GM20431 (cell line): ENCODE measurements around the gene OLA1.

Source experiments
- in situ Hi-C: fragments of 300-500 bp; cut with MseI, MboI; formaldehyde crosslinking; loops from one replicate; pipeline ENCODE4 v1.15.0; 2020; ENCODE audit warnings: low sequenced_read_pairs; ENCODE audit not compliant: unreplicated experiment

OLA1 gene

DNA sequence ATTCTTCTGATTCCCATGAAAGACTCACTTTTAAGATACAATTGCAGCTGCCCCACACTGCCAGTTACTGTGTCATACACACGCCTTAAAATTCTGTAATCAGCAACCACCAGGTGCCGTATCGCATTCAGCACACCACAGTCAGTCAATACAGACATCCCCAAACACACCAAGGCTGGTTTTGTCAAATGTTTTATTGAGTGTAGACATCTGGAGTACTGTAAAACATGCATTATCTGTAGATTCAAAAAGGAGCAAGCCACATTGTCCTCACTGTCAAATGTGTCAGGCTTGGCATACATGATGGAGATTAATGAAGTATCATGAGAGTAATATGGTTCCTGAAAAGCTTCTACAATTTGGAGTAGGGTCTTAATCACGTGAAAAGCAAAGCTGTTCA lies 173.5 kb downstream of the OLA1 start:
- in situ Hi-C loops = no loop called here

GRCh38 chr2:174072857-174073256 lies 175.5 kb downstream of the OLA1 start:
- in situ Hi-C loops = no loop called here

GRCh38 chr2:174072069-174072468 lies 176.3 kb downstream of the OLA1 start:
- in situ Hi-C loops = no loop called here

DNA sequence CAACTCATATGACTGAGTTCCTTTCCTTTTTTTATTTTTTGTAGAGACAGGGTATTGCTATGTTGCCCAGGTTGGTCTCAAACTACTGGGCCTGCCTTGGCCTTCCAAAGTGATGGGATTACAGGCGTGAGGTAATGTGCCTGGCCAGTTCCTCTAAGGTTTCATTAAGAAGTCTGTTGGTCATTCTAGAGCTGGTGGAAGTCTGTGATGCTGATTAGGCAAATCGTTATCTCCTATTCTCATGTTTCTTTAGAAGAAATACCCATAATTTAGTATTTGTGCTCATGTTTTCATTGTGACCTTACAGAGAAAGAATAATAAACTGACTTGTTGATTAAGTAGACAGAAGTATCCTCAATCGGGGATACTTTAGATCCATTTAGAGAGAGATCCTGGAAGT lies 177.0 kb downstream of the OLA1 start:
- in situ Hi-C loops = no loop called here

DNA sequence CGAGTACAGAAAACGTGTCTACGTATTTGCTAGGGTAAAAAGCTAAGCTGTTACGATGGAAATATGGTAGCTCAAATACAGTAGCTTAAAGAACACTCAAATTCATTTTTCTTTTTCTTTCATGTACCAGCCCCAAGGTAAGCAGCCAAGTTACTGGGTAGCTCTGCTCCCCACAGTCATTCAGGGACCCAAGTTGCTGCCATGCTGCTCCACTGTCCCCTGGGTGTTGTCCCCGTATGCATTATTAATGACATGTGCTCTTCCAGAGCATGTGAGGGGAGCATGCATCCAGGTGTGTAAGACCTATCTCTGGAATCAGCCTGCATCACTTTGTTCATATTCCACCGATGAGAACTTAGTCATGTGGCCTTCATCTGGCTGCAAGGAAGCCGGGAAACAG lies 178.1 kb downstream of the OLA1 start:
- in situ Hi-C loops = no loop called here

GRCh38 chr2:174067815-174068214 lies 180.5 kb downstream of the OLA1 start:
- in situ Hi-C loops = no loop called here

DNA sequence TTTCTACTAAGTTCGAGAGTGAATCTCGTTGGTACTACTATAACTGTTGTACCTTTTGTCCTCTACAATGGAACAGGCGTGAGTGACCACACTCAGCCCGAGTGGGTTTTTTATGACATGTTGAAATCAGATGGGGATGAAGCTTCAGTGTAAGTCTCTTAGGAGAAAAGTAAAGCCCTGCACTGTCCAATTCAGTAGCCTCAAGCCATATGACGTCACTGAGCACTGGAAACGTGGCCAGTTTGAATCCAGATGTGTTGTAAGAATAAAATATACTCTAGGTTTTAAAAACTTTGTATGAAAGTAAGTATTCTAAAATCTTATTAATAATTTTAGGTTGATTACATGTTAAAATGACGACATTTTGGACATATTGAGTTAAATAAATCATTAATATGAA lies 181.5 kb downstream of the OLA1 start:
- in situ Hi-C loops = no loop called here

GRCh38 chr2:174063492-174064092 lies 184.7 kb downstream of the OLA1 start:
- in situ Hi-C loops = no loop called here

DNA sequence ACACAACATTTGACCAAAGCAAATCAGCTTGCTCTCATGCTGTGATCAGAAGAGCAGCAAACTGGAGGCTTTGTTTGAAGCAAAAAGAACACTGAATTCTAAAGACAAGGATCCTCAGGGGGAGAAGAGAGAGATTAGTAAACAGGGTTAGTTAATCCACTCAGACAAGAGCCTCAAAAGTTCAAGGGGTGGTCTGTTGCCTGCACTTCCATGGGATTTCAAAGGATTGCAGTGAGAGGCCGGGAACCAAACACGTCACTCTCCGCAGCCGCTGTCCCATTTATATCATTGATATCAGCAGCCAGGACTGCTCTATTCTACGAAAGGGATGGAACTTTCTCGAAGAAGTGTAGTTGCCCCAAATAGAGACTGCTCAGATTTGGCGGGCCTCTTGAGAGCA lies 185.4 kb downstream of the OLA1 start:
- in situ Hi-C loops = no loop called here

DNA sequence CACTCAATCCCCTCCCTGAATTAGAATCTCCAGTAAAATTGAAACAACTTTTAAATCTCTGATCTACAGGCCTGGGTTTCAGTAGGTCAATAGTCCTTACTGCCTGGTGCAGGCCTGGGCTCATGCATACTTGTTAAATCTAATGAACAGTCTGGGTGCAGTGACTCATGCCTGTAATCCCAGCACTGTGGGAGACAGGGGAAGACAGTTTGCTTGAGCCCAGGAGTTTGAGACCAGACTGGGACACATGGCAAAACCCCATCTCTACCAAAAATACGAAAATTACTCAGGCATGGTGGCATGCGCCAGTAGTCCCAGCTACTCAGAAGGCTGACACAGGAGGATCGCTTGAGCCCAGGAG lies 188.5 kb downstream of the OLA1 start:
- in situ Hi-C loops = no loop called here

DNA sequence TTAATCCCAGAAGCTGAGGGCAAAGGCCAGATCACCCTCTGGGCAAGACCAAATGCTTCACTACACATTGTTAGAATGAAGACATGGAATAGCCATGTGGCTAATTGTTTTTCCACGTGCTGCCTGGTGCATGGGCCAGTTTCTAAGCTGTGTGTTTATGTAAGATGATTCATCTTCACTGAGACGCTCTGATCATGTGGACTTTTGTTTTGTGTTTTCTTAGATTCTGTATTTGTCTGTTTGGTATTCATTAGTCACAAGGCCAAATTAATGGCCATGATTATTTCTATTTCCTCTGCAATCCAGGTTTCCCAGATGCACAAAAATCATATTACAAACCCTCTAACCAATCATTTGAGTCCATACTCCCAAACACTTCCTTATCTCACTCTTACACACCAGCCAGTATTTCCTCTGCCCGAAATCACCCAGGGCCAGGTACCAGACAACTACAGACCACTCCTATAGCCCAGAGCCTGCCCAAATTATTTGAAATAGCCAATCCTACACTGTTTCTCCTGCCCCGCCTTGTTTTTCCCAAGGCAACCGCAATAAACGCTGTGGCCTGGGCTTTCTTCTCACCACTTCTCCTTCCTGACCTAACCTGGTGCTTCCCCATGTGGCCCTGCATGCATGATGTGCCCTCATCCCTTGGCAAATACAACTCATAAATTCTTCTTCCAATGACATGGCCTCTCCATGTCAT lies 189.0 kb downstream of the OLA1 start:
- in situ Hi-C loops = no loop called here

DNA sequence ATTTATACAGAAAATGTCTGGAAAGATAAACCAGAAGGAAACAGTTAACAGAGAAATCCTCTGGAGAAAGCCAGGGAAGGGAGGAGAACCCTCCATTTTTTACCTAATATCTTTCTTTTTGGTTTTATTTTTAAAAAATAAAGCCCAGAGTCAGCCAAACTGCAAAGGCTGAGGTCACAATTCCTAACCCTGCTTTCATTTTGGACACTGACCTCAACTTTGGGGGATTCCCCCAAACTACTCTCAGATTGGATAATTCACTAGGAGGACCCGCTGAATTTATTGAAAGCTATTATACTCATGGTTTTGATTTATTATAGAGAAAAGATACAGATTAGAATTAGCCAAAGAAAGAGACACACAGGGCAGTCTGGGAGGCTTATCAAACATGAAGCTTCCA lies 189.9 kb downstream of the OLA1 start:
- in situ Hi-C loops = no loop called here

DNA sequence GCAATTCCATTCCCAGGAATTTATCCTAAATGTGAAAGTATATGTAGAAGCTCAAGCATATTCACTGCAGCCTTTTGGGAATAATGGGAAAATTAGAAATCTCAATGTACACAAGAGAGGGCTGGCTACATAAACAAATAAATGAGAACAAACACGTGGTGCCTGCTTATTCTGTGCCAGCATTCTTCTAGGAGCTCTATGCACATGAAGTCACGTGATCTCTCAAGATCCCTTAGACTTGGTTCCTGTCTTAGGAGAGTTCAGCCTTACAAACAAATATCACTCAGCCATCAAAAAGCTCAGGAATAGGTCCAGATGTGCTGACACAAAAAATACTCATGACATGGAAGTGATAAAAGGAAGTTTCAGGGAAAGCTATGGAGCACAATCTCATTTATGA lies 190.3 kb downstream of the OLA1 start:
- in situ Hi-C loops = no loop called here

- in situ Hi-C loops = no loop called here
Measured at GRCh38 chr2:174054926-174055325, 193.4 kb downstream of the OLA1 start.

- in situ Hi-C loops = no loop called here
Measured at GRCh38 chr2:174053355-174054151, 194.8 kb downstream of the OLA1 start.

- in situ Hi-C loops = no loop called here
Measured at GRCh38 chr2:174052584-174052976, 195.8 kb downstream of the OLA1 start.

DNA sequence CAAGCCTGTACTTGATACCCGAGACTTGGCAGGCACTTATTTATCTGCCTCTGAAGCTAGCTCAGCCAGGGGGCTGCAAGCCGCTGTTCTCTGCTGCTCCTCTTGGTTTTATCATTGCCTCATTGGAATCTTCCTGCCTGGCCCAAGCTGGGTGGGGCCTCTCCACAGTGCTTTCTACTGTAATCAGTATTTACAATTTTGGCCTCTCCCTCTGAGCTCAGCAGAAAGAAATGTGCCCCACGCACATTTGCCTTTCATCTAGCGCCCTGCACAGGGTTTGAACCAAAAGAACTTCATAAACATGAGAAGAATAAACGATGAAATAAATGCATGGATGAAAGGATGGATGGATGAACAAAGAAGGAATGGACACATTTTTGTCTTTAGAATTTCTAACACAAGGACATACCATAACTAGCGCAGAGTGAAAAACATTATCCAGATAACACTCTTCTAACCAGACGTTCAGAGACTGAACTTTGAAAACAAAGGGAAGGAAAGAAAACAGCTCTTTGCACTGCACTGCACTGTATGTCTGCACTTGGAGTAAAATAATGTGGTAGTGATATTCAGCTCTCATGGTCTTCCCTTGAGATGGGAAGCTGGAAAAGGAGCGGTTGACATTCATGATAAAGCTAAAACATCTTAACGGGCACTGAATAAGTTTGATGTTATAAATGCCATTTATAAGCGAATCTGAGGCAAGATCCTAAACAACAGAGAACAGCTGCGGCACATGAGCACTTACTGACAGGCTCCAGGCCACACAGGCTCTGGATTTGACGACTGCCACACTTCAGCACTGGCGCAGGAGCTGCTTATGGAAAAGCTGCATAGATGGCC lies 196.4 kb downstream of the OLA1 start:
- in situ Hi-C loops = no loop called here

DNA sequence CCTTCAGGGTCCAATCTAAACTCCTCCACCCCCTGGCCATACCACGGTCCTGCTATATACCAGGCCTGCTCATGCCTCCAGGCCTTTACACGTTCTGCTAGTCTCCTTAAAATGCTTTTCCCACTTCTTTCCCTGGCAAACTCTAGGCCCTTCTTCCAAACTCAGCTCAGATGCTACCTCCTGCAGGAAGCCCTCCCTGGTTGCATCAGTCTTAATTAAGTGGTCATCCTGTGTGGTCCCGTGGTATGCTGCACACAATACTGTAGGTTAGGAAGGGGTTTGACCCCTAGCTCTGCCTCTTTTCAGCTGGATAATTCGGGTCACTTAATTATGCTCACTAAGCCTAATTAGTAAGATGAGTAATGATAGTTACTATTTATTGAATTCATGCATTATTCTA lies 197.3 kb downstream of the OLA1 start:
- in situ Hi-C loops = no loop called here

DNA sequence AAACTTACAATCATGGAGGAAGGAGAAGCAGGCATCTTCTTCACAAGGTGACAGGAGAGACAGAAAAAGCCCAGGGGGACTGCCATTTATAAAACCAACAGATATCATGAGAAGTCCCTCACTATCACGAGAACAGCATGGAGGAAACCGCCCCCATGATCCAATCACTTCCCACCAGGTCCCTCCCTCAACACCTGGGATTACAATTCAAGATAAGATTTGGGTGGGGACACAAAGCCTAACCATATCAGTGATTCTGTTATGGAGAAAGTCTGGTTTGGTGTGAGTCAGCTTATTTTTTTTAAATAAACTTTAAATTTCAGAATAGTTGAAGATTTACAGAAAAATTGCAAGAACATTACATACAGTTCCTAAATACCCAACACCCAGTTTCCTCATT lies 198.4 kb downstream of the OLA1 start:
- in situ Hi-C loops = loop anchor here (25.0 kb wide), 1 partner anchor 163 kb away; no protein-coding TSS in a partner anchor

GRCh38 chr2:174048243-174048642 lies 200.1 kb downstream of the OLA1 start:
- in situ Hi-C loops = loop anchor here (25.0 kb wide), 1 partner anchor 161 kb away; no protein-coding TSS in a partner anchor
